Esophagus muscularis mucosa (tissue), 4 donors: ENCODE measurements around the gene MAMDC2. TPM values are rescaled to one million over a fixed set of nuclear protein-coding genes. Genes with fewer than 3 reads are reported as not detected.

Experiments
- DNase-seq: peaks from one replicate; pipeline ENCODE4 v3.0.0-alpha.2; 2017; ENCODE audit errors: extremely low spot score
- H3K27ac ChIP-seq, 4 donors: fragments of 200-600 bp; sonication (generic); replicated peaks in 1 of 4; 1 replicate in 3 of 4; 2 replicates in 1 of 4; pipeline ENCODE4 v1.5.1; 2016 to 2019; ENCODE audit warnings: mild to moderate bottlenecking in 1 of 4
- H3K27me3 ChIP-seq, 4 donors: fragments of 200-600 bp; sonication (generic); one replicate each; pipeline versions ENCODE4 v1.5.1 to v1.6.0; 2016 to 2019
- H3K36me3 ChIP-seq, 4 donors: fragments of 200-600 bp; sonication (generic); one replicate each; pipeline ENCODE4 v1.5.1; 2016 to 2019
- H3K4me1 ChIP-seq, 4 donors: fragments of 200-600 bp; sonication (generic); one replicate each; pipeline ENCODE4 v1.5.1; 2016 to 2019
- H3K4me3 ChIP-seq, 4 donors: fragments of 200-600 bp; sonication (generic); 1 replicate in 2 of 4; 2 replicates in 2 of 4; pipeline ENCODE4 v1.5.1; 2016 to 2019; ENCODE audit warnings: mild to moderate bottlenecking in 4 of 4, moderate library complexity in 1 of 4
- H3K9me3 ChIP-seq, 4 donors: fragments of 200-600 bp; sonication (generic); 1 replicate in 3 of 4; 2 replicates in 1 of 4; pipeline ENCODE4 v1.5.1; 2016 to 2019
- EP300 ChIP-seq: sonication (generic); formaldehyde crosslinking; IDR thresholded peaks from one replicate; pipeline ENCODE4 v1.6.1; 2017; ENCODE audit warnings: antibody characterized with exemption
- POLR2A ChIP-seq: fragments of 450-650 bp; IDR thresholded peaks from one replicate; pipeline ENCODE4 v1.6.1; 2017; ENCODE audit warnings: antibody characterized with exemption, moderate library complexity, mild to moderate bottlenecking, low read depth
- POLR2AphosphoS5 ChIP-seq, 2 donors: sonication (generic); formaldehyde crosslinking; IDR thresholded peaks; one replicate each; pipeline ENCODE4 v1.6.1; 2017; ENCODE audit warnings: antibody characterized with exemption in 2 of 2
- WGBS: methylation state at CpG from one replicate; pipeline ENCODE4 v1.1.5; 2018; 5-methylcytosine and 5-hydroxymethylcytosine counted together
- intact Hi-C: fragments of 100-400 bp; cut with DNase I; formaldehyde crosslinking; loops from one replicate; pipeline ENCODE4 v1.15.1; 2023
- total RNA-seq, 4 donors: library from RNA; depleted of rRNA; stranded (reverse); fragments of >200 nt; gene quantifications; one replicate each; pipeline versions ENCODE4 v1.1.0 to v1.2.1, GENCODE V29; 2016
- TF ChIP-seq, protein P1 (sequence below), 3 experiments: fragments of 200-600 bp in 2 of 3; fragments of 450-650 bp in 1 of 3; sonication (generic) in 2 of 3; IDR thresholded peaks; one replicate each; pipeline ENCODE4 v1.5.1; 2017 to 2019; ENCODE audit warnings: antibody characterized with exemption in 3 of 3, mild to moderate bottlenecking in 2 of 3, moderate library complexity in 1 of 3

The MAMDC2 gene
- total RNA-seq, 4 donors from 2014 or later = 115 to 147 (median 126) TPM

DNA sequence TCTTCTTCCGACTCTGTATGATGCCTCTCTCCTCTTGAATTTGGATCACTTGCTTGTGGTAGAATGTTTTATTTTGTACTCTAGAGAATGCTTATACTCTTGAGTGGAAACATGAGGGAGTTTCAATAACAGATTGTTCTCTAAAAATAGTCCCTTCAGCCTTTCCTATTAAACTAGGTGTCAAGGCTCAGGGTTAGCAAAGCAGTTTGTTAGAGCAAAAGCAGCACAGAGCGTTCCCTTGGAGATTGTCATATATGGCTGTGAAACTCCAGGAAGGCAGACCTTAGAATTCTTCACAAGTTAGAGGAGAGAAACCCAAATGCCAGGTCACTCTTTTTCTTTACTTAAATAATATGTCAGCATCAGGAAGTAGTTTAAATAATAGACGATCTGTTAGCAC is 33.0 kb downstream of the MAMDC2 start:
- H3K9me3 ChIP-seq = no peaks in the 10 kb centered on the region
- no peak overlapping the region for H3K4me3 ChIP-seq
- no peaks in the 10 kb centered on the region for H3K36me3 ChIP-seq
- peaks cover 69 to 100% (median 99%) of the 10 kb centered on the region in 4 donors for H3K4me1 ChIP-seq
- H3K27ac ChIP-seq = peak overlapping the region; percentile 88 to 96 (median 92)
- intact Hi-C loops = no loop called here
- no peak for DNase-seq
- WGBS = 35% methylated on average over 3 of the region's 3 CpGs
- no peaks in the 10 kb centered on the region for H3K27me3 ChIP-seq
- peak; percentile 81 for TF ChIP-seq EP300
- TF ChIP-seq POLR2AphosphoS5 (IDR thresholded peaks at IDR 0.05) = peak; percentile 77 to 78
- TF ChIP-seq, protein P1, sequence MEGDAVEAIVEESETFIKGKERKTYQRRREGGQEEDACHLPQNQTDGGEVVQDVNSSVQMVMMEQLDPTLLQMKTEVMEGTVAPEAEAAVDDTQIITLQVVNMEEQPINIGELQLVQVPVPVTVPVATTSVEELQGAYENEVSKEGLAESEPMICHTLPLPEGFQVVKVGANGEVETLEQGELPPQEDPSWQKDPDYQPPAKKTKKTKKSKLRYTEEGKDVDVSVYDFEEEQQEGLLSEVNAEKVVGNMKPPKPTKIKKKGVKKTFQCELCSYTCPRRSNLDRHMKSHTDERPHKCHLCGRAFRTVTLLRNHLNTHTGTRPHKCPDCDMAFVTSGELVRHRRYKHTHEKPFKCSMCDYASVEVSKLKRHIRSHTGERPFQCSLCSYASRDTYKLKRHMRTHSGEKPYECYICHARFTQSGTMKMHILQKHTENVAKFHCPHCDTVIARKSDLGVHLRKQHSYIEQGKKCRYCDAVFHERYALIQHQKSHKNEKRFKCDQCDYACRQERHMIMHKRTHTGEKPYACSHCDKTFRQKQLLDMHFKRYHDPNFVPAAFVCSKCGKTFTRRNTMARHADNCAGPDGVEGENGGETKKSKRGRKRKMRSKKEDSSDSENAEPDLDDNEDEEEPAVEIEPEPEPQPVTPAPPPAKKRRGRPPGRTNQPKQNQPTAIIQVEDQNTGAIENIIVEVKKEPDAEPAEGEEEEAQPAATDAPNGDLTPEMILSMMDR (IDR thresholded peaks at IDR 0.05) = no peak

DNA sequence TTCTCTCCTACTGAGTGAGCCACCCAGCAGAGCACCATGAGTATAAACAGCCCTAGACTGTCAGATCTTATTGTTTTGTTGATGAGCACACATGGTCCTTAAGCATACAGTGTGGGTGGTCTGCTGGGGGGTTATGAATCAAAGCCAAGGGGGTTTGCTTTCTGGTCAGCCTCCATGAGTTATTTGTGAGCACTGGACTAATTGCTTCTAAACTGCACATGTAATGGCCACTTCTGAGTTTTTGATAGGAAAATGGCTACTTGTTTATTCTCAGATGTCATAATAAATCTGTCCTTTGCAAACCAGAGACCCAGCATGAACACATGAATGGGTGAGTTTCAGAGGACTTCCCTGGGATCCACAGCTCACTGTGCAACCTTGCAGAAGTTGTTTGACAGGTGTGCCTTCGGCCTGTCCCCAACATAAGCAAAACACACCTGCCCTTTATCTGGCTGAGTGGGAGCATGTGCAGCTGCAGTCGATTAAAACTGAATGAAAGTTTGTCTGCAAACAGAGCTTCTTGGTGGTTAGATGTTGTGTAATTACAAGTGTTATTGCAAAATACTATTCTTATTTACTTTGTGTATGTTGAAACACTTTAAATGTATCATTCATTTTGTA is 35.9 kb downstream of the MAMDC2 start:
- Histone ChIP-seq H3K27me3 (no peaks in the 10 kb centered on the region), H3K4me3 (no peak overlapping the region), H3K27ac (peak overlapping the region; percentile 88 to 96 (median 92)), H3K36me3 (no peaks in the 10 kb centered on the region), H3K9me3 (no peaks in the 10 kb centered on the region), H3K4me1 (peaks cover 66 to 100% (median 99%) of the 10 kb centered on the region in 4 donors)
- no peak for DNase-seq
- 29% methylated on average over 2 of the region's 2 CpGs for WGBS
- TF ChIP-seq POLR2AphosphoS5 (IDR thresholded peaks at IDR 0.05) = peak; percentile 21 to 48
- TF ChIP-seq, protein P1 (IDR thresholded peaks at IDR 0.05) = no peak
- TF ChIP-seq POLR2A = no peak
- TF ChIP-seq EP300 = no peak
- intact Hi-C loops = no loop called here

DNA sequence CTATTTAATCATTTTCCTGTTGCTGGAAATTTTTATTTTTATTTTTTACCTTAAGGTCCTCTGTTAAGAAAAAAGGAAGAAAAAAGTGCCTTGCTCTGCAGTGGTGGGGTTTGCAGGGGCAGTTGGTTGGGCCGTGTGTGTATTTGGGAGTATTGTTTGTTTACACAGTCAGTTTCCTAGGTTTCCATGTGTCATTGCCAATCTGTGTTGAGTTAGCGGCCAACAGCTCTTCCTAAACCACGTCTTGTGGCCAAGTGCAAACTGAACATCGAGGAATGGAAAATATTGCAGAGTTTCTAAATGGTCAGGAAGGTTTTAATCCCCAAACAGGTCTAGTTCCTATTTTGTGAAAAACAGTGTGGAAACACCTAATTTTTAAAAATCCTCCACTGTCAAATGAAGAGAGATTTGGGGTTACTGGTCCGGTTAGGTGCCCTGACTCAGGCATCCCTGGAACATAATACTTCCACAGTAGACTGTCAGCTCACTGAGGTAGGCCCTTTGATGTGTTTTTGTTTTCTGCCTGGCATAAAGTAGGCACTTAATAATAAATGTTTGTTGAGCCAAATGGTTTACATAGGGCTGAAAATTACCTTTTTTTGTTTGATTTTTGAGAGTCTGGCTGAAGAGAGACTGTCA is 37.0 kb downstream of the MAMDC2 start:
- Histone ChIP-seq H3K4me1 (peaks cover 56 to 100% (median 99%) of the 10 kb centered on the region in 4 donors), H3K27me3 (no peaks in the 10 kb centered on the region), H3K9me3 (no peaks in the 10 kb centered on the region), H3K27ac (peak overlapping the region; percentile 88 to 96 (median 92)), H3K4me3 (no peak overlapping the region), H3K36me3 (no peaks in the 10 kb centered on the region)
- TF ChIP-seq POLR2A (no peak), POLR2AphosphoS5 (IDR thresholded peaks at IDR 0.05) (peak; percentile 21 to 58), EP300 (no peak)
- TF ChIP-seq, protein P1 (IDR thresholded peaks at IDR 0.05) = no peak
- 11% methylated on average over 5 of the region's 5 CpGs for WGBS
- DNase-seq = no peak
- intact Hi-C loops = no loop called here

DNA sequence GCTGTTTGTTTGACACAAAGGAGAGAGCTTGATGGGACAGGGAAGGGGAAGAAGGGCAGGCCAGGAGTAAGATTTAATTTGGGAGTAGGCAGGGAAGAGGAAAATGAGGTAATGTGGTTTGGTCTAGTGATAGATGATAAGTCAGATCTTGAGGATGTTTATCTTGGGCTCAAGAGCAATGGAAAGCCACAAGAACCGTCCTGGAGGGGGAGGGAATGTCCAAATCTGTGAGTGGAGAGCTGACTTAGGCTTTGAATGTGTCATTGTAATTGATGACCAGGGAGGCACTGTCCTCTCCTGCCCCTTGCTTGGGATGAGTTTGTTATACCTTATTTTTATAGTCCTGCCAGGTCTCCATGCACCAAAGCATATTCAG is 37.5 kb downstream of the MAMDC2 start:
- Histone ChIP-seq H3K36me3 (no peaks in the 10 kb centered on the region), H3K9me3 (no peaks in the 10 kb centered on the region), H3K4me3 (no peak overlapping the region), H3K4me1 (peaks cover 51 to 100% (median 99%) of the 10 kb centered on the region in 4 donors), H3K27me3 (no peaks in the 10 kb centered on the region), H3K27ac (peak overlapping the region; percentile 88 to 96 (median 92))
- TF ChIP-seq EP300 (no peak), POLR2AphosphoS5 (IDR thresholded peaks at IDR 0.05) (peak; percentile 64 to 76)
- intact Hi-C loops = no loop called here
- no peak for DNase-seq
- WGBS = 5% methylated on average over 1 of the region's 1 CpG

DNA sequence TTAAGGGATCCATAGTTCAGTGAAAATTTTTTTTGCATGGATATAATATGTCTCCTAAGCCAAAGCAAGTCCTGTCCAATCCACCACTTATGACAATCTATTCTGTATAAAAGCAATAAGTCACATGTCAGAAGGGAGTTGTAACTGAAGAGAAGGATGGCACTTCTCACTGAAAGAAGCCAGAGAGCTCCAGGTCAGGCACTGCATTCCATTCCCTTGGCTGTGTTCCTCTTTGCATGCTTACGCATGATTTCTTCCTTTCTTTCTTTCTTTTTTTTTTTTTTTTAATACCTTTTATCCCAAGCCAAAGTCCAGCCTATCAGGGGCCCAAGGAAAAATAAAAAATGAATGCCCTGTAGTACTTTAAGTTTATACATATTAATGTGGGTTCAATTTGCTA is 39.8 kb downstream of the MAMDC2 start:
- Histone ChIP-seq H3K4me1 (peaks cover 44 to 99% (median 95%) of the 10 kb centered on the region in 4 donors), H3K4me3 (no peak overlapping the region), H3K9me3 (no peaks in the 10 kb centered on the region), H3K36me3 (no peaks in the 10 kb centered on the region), H3K27me3 (no peaks in the 10 kb centered on the region), H3K27ac (peak overlapping the region; percentile 88 to 96 (median 92))
- TF ChIP-seq POLR2A = no peak
- TF ChIP-seq POLR2AphosphoS5 (IDR thresholded peaks at IDR 0.05) = peak; percentile 57 to 67
- TF ChIP-seq, protein P1 (IDR thresholded peaks at IDR 0.05) = no peak
- TF ChIP-seq EP300 = no peak
- no peak for DNase-seq
- intact Hi-C loops = no loop called here
- 28% methylated on average over 1 of the region's 1 CpG for WGBS
